K562 (cell line): ENCODE measurements around the gene TRUB2. TPM values are rescaled to one million over a fixed set of nuclear protein-coding genes. Genes with fewer than 3 reads are reported as not detected.

Experiments used
- CBFB ChIP-seq: sonication (generic); formaldehyde crosslinking; IDR thresholded peaks from 2 replicates; pipeline ENCODE4 v1.4.0; 2020; ENCODE audit warnings: mild to moderate bottlenecking, missing genetic modification reagents
- ERF ChIP-seq: fragments of 450-650 bp; formaldehyde crosslinking; IDR thresholded peaks from 2 replicates; pipeline ENCODE4 v1.4.0; 2020; ENCODE audit warnings: mild to moderate bottlenecking, mixed read lengths
- MCM7 ChIP-seq, 2 experiments: fragments of 450-650 bp; IDR thresholded peaks; 2 replicates each; pipeline ENCODE4 v1.6.1; 2016 to 2018
- POLR2AphosphoS2 ChIP-seq: IDR thresholded peaks from 2 replicates; pipeline ENCODE4 v1.6.1; 2012; ENCODE audit warnings: low read length, improper control_type of control experiment
- RBM22 ChIP-seq: fragments of 200-400 bp; formaldehyde crosslinking; IDR thresholded peaks from 2 replicates; pipeline ENCODE4 v1.6.1; 2018; ENCODE audit warnings: low read length, low read depth; ENCODE audit not compliant: poor library complexity, severe bottlenecking
- RCOR1 ChIP-seq, 2 experiments: IDR thresholded peaks; 2 replicates each; pipeline ENCODE4 v1.6.1; 2012; ENCODE audit warnings: low read depth in 2 of 2, low read length in 2 of 2, borderline replicate concordance in 1 of 2, improper control_type of control experiment in 1 of 2
- RFX5 ChIP-seq: IDR thresholded peaks from 2 replicates; pipeline ENCODE4 v1.6.1; 2011; ENCODE audit warnings: low read depth, mild to moderate bottlenecking, improper control_type of control experiment, low read length
- STAT5A ChIP-seq: IDR thresholded peaks from 2 replicates; pipeline ENCODE4 v1.6.1; 2012; ENCODE audit warnings: low read length, inconsistent platforms, borderline replicate concordance
- STAT5B ChIP-seq: fragments of 250-450 bp; sonication (Bioruptor Pico); IDR thresholded peaks from 2 replicates; pipeline ENCODE4 v1.8.0; 2021; ENCODE audit warnings: mild to moderate bottlenecking, inconsistent platforms
- U2AF2 ChIP-seq: fragments of 200-400 bp; formaldehyde crosslinking; optimal IDR thresholded peaks from 2 replicates; pipeline ENCODE3; 2017; ENCODE audit warnings: low read depth, mild to moderate bottlenecking, low read length
- ZKSCAN3 ChIP-seq: fragments of 250-450 bp; sonication (Bioruptor Pico); IDR thresholded peaks from 2 replicates; pipeline ENCODE4 v1.4.0; 2020
- ZNF121 ChIP-seq: sonication (generic); formaldehyde crosslinking; conservative IDR thresholded peaks from 2 replicates; pipeline ENCODE4 v1.8.0; 2022; ENCODE audit warnings: missing genetic modification reagents
- ZNF175 ChIP-seq: fragments of 200-800 bp; sonication (Bioruptor generic); IDR thresholded peaks from 2 replicates; pipeline ENCODE4 v1.6.1; 2016; ENCODE audit warnings: low read depth, mild to moderate bottlenecking, missing genetic modification characterization, missing compliant biosample characterization
- ZNF668 ChIP-seq: fragments of 250-450 bp; sonication (Bioruptor Pico); IDR thresholded peaks from 2 replicates; pipeline ENCODE4 v1.8.0; 2022; ENCODE audit warnings: mild to moderate bottlenecking, inconsistent platforms
- polyA plus RNA-seq, 8 experiments: library from polyadenylated mRNA; depleted of rRNA in 4 of 8; stranded (reverse) in 5 of 8; unstranded in 3 of 8; fragments of >200 nt; fragmentation: Nextera tagmentation in 2 of 8; fragmentation: Illumina TruSeq in 1 of 8; extraction: Ambion mirVana in 2 of 8; extraction: Trizol in 1 of 8; gene quantifications; 2 replicates each; pipeline versions ENCODE4 v1.2.1 to v1.2.3, GENCODE V29; 2011 to 2014; ENCODE audit warnings: inconsistent platforms in 1 of 8, missing spikeins in 1 of 8
- total RNA-seq, 7 experiments: library from RNA; depleted of rRNA in 6 of 7; stranded (reverse); fragments of >200 nt in 6 of 7; fragmentation: Illumina TruSeq in 2 of 7; extraction: Trizol in 2 of 7; gene quantifications; 2 replicates each; pipeline versions ENCODE4 v1.2.1 to v1.2.3, GENCODE V29; 2011 to 2021; ENCODE audit warnings: low replicate concordance in 1 of 7
- TF ChIP-seq, protein P1 (sequence below): IDR thresholded peaks from 2 replicates; pipeline ENCODE4 v1.6.1; 2011; ENCODE audit warnings: borderline replicate concordance, low read depth, mild to moderate bottlenecking, moderate library complexity, low read length; ENCODE audit not compliant: insufficient read depth, poor library complexity, severe bottlenecking
- TF ChIP-seq, protein P2 (sequence below): fragments of 450-650 bp; IDR thresholded peaks from one replicate; pipeline ENCODE4 v1.6.1; 2018; ENCODE audit warnings: mild to moderate bottlenecking, moderate library complexity; ENCODE audit not compliant: partially characterized antibody
- TF ChIP-seq, protein P3 (sequence below): fragments of 450-650 bp; formaldehyde crosslinking; IDR thresholded peaks from 2 replicates; pipeline ENCODE4 v1.4.0; 2020; ENCODE audit warnings: mild to moderate bottlenecking, moderate library complexity
- TF ChIP-seq, protein P4 (sequence below): fragments of 450-650 bp; conservative IDR thresholded peaks from 2 replicates; pipeline ENCODE4 v1.6.1; 2016; ENCODE audit warnings: missing genetic modification characterization, low read depth, mild to moderate bottlenecking, missing compliant biosample characterization, moderate library complexity
- TF ChIP-seq, protein P5 (sequence below): fragments of 450-650 bp; IDR thresholded peaks from 2 replicates; pipeline ENCODE4 v1.7.1; 2018; ENCODE audit warnings: mild to moderate bottlenecking, low read depth; ENCODE audit not compliant: partially characterized antibody

The TRUB2 gene
- total and polyA plus RNA-seq, 9 of the 15 experiments (the other 6 are each of a cell fraction or from before 2014, with no cell fraction given), result 9.3 to 110 (median 63.0) TPM

DNA sequence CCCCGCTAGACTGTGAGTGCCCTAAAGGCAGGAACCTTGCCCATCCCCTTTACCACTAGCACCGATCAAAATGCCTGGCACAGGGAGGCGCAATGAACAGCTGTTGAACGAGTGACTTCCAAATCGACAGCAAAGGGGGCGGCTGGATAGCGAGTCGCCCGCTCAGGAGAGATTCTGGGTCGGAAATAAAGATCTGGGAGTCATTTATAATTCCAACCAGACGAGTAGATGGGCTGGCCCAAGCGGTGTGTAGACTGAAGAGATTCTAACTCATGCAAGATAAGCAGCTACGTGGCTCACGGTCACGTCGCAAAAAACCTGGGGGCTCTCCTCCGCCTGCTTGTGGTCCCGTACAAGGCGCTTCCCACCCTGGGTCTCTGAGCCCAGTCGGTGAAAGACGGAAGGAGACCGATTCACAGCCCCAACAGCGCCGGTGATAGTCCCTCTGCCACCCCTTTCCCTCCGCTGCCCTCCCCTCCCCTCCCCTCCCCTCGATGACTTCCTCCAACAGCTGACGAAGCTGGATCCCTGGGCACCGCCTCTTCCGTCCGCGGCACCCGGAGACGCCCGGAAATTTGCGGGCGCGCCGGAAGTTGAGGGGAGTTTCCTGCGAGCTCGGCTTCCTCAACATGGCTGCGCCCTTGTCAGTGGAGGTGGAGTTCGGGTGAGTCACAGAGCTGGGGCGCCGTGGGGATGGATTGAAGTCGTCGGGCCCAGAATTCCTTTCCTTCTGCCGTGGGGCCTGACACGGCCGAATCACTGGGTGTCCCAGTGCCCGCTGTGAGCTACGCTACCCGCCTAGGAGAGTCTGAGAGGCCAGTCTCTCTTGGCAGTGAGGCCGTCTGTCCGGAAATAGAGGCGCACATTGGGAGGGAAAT is 48.7 kb upstream of the TRUB2 start, which contains the start of gene URM1 (continued):
- TF ChIP-seq, protein P1, sequence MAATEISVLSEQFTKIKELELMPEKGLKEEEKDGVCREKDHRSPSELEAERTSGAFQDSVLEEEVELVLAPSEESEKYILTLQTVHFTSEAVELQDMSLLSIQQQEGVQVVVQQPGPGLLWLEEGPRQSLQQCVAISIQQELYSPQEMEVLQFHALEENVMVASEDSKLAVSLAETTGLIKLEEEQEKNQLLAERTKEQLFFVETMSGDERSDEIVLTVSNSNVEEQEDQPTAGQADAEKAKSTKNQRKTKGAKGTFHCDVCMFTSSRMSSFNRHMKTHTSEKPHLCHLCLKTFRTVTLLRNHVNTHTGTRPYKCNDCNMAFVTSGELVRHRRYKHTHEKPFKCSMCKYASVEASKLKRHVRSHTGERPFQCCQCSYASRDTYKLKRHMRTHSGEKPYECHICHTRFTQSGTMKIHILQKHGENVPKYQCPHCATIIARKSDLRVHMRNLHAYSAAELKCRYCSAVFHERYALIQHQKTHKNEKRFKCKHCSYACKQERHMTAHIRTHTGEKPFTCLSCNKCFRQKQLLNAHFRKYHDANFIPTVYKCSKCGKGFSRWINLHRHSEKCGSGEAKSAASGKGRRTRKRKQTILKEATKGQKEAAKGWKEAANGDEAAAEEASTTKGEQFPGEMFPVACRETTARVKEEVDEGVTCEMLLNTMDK, result no peak
- no peak for TF ChIP-seq ZKSCAN3
- peak in 1 of 2 experiments; percentile 14; a peak in 1 of 4 replicates for TF ChIP-seq RCOR1 (IDR thresholded peaks at IDR 0.05; ENCODE audit: borderline replicate concordance in 1 of 2, low read depth in 2 of 2, low read length in 2 of 2)
- TF ChIP-seq MCM7 (IDR thresholded peaks at IDR 0.05), result no peak
- no peak for TF ChIP-seq POLR2AphosphoS2
- TF ChIP-seq STAT5A, result no peak
- TF ChIP-seq, protein P2, sequence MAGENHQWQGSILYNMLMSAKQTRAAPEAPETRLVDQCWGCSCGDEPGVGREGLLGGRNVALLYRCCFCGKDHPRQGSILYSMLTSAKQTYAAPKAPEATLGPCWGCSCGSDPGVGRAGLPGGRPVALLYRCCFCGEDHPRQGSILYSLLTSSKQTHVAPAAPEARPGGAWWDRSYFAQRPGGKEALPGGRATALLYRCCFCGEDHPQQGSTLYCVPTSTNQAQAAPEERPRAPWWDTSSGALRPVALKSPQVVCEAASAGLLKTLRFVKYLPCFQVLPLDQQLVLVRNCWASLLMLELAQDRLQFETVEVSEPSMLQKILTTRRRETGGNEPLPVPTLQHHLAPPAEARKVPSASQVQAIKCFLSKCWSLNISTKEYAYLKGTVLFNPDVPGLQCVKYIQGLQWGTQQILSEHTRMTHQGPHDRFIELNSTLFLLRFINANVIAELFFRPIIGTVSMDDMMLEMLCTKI, result no peak
- TF ChIP-seq, protein P3, sequence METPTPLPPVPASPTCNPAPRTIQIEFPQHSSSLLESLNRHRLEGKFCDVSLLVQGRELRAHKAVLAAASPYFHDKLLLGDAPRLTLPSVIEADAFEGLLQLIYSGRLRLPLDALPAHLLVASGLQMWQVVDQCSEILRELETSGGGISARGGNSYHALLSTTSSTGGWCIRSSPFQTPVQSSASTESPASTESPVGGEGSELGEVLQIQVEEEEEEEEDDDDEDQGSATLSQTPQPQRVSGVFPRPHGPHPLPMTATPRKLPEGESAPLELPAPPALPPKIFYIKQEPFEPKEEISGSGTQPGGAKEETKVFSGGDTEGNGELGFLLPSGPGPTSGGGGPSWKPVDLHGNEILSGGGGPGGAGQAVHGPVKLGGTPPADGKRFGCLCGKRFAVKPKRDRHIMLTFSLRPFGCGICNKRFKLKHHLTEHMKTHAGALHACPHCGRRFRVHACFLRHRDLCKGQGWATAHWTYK (CRISPR knock-in tag), result no peak
- TF ChIP-seq, protein P4, sequence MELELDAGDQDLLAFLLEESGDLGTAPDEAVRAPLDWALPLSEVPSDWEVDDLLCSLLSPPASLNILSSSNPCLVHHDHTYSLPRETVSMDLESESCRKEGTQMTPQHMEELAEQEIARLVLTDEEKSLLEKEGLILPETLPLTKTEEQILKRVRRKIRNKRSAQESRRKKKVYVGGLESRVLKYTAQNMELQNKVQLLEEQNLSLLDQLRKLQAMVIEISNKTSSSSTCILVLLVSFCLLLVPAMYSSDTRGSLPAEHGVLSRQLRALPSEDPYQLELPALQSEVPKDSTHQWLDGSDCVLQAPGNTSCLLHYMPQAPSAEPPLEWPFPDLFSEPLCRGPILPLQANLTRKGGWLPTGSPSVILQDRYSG, result no peak
- no peak for TF ChIP-seq RBM22
- no peak for TF ChIP-seq U2AF2
- no peak for TF ChIP-seq ZNF668
- TF ChIP-seq ZNF175 (CRISPR knock-in tag), result no peak
- TF ChIP-seq ERF (CRISPR knock-in tag), result no peak
- no peak for TF ChIP-seq CBFB (CRISPR knock-in tag)
- TF ChIP-seq ZNF121 (CRISPR knock-in tag), result no peak
- TF ChIP-seq, protein P5, sequence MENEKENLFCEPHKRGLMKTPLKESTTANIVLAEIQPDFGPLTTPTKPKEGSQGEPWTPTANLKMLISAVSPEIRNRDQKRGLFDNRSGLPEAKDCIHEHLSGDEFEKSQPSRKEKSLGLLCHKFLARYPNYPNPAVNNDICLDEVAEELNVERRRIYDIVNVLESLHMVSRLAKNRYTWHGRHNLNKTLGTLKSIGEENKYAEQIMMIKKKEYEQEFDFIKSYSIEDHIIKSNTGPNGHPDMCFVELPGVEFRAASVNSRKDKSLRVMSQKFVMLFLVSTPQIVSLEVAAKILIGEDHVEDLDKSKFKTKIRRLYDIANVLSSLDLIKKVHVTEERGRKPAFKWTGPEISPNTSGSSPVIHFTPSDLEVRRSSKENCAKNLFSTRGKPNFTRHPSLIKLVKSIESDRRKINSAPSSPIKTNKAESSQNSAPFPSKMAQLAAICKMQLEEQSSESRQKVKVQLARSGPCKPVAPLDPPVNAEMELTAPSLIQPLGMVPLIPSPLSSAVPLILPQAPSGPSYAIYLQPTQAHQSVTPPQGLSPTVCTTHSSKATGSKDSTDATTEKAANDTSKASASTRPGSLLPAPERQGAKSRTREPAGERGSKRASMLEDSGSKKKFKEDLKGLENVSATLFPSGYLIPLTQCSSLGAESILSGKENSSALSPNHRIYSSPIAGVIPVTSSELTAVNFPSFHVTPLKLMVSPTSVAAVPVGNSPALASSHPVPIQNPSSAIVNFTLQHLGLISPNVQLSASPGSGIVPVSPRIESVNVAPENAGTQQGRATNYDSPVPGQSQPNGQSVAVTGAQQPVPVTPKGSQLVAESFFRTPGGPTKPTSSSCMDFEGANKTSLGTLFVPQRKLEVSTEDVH, result peak; percentile 77
- TF ChIP-seq RFX5, result no peak
- TF ChIP-seq STAT5B (CRISPR knock-in tag), result no peak
